Memory B cell (primary cell): Measurements from ENCODE around the gene SLC37A4.
"Not testable (repeated sequence)": the region's sequence is repeated elsewhere in the genome, so short reads cannot be mapped to it uniquely, and the experiment has no call there.

Source experiments
- ATAC-seq: fragments of 150-1000 bp; cut with Tn5 transposase; 2 replicates; pipeline ENCODE4 v1.10.0; 2021; ENCODE audit warnings: low read depth, mild to moderate bottlenecking, moderate library complexity
- DNase-seq, 2 donors: peaks; one replicate each; pipeline ENCODE4 v3.0.0; 2022; ENCODE audit warnings: low spot score in 2 of 2
- H3K27ac Mint-ChIP-seq: one replicate; pipeline ENCODE4 v1.8.0; 2022; ENCODE audit warnings: mild to moderate bottlenecking, moderate library complexity, mixed read lengths
- H3K27me3 Mint-ChIP-seq: one replicate; pipeline ENCODE4 v1.8.0; 2022; ENCODE audit warnings: mixed read lengths
- H3K36me3 Mint-ChIP-seq: one replicate; pipeline ENCODE4 v1.8.0; 2022; ENCODE audit warnings: mild to moderate bottlenecking, mixed read lengths
- H3K4me1 Mint-ChIP-seq: one replicate; pipeline ENCODE4 v1.8.0; 2022; ENCODE audit warnings: mixed read lengths
- H3K4me3 Mint-ChIP-seq: one replicate; pipeline ENCODE4 v1.8.0; 2022; ENCODE audit warnings: mild to moderate bottlenecking, moderate library complexity, mixed read lengths
- H3K9me3 Mint-ChIP-seq: one replicate; pipeline ENCODE4 v1.8.0; 2022; ENCODE audit warnings: mixed read lengths

SLC37A4 gene

DNA sequence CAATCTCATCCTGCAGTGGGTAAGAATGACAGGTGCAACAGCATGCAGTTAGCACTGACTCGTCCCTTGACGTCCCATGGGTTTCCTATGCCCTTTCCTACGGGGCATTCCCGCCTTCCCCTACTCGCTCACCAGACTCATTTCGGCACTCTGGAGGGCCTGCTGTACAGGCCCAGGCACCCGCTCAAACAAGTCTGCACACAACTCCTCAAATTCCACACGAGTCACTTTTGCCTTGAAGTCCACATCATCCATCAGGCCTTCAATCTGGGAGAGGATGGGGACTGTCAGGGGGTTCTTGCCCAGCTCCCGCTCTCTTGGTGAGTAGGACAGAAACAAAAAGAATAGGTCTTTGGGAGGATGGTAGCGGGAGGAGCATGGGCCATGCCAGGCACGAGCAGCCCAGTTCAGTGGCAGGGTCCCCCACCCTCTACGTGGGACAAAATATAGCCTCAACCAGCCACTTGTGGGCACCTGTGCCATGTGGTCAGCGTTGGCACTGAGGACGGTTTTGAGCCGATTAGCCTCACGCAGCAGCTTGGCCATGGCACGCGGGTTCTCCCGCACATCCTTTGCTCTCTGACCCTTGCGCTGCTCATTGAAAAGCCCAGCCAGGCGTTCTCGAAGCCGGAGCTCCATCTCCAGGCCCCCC is 21.6 kb upstream of the SLC37A4 start:
- Mint-ChIP-seq H3K9me3 (no peaks in the 10 kb centered on the region), H3K27me3 (no peaks in the 10 kb centered on the region), H3K4me3 (no peak overlapping the region), H3K36me3 (peaks cover 35% of the 10 kb centered on the region), H3K4me1 (peaks cover 23% of the 10 kb centered on the region), H3K27ac (peak overlapping the region; percentile 3)
- ATAC-seq: no peak
- DNase-seq: no peak

- no peaks in the 10 kb centered on the region for H3K27me3 Mint-ChIP-seq
- peaks cover 38% of the 10 kb centered on the region for H3K36me3 Mint-ChIP-seq
- DNase-seq (peak in 1 of 2 donors; percentile 46), ATAC-seq (peak; percentile 77)
- H3K9me3 Mint-ChIP-seq: no peaks in the 10 kb centered on the region
- peak overlapping the region; percentile 3 for H3K27ac Mint-ChIP-seq
- peaks cover 23% of the 10 kb centered on the region for H3K4me1 Mint-ChIP-seq
- H3K4me3 Mint-ChIP-seq: no peak overlapping the region
Observed at GRCh38 chr11:119051440-119052162, 20.9 kb upstream of the SLC37A4 start.

- Mint-ChIP-seq H3K27ac (no peak overlapping the region), H3K9me3 (no peaks in the 10 kb centered on the region), H3K27me3 (no peaks in the 10 kb centered on the region), H3K4me1 (peaks cover 12% of the 10 kb centered on the region), H3K36me3 (peaks cover 43% of the 10 kb centered on the region), H3K4me3 (no peak overlapping the region)
- DNase-seq: no peak
- no peak for ATAC-seq
Observed at GRCh38 chr11:119049081-119049480, 18.4 kb upstream of the SLC37A4 start.

- peaks cover 12% of the 10 kb centered on the region for H3K4me1 Mint-ChIP-seq
- H3K9me3 Mint-ChIP-seq: no peaks in the 10 kb centered on the region
- H3K27me3 Mint-ChIP-seq: no peaks in the 10 kb centered on the region
- H3K27ac Mint-ChIP-seq: no peak overlapping the region
- ATAC-seq (no peak), DNase-seq (no peak)
- H3K36me3 Mint-ChIP-seq: peaks cover 43% of the 10 kb centered on the region
- H3K4me3 Mint-ChIP-seq: no peak overlapping the region
Observed at GRCh38 chr11:119048644-119049043, 18.0 kb upstream of the SLC37A4 start.

- Mint-ChIP-seq H3K4me1 (peaks cover 7% of the 10 kb centered on the region), H3K9me3 (no peaks in the 10 kb centered on the region), H3K4me3 (no peak overlapping the region), H3K27me3 (no peaks in the 10 kb centered on the region), H3K36me3 (peaks cover 33% of the 10 kb centered on the region), H3K27ac (no peak overlapping the region)
- no peak for ATAC-seq
- DNase-seq: no peak
Observed at GRCh38 chr11:119047205-119047604, 16.5 kb upstream of the SLC37A4 start.

GRCh38 chr11:119046489-119046888 is 15.8 kb upstream of the SLC37A4 start:
- no peak for ATAC-seq
- Mint-ChIP-seq H3K4me1 (peaks cover 3% of the 10 kb centered on the region), H3K27ac (no peak overlapping the region), H3K9me3 (no peaks in the 10 kb centered on the region), H3K36me3 (peaks cover 33% of the 10 kb centered on the region), H3K27me3 (no peaks in the 10 kb centered on the region), H3K4me3 (no peak overlapping the region)
- no peak for DNase-seq

DNA sequence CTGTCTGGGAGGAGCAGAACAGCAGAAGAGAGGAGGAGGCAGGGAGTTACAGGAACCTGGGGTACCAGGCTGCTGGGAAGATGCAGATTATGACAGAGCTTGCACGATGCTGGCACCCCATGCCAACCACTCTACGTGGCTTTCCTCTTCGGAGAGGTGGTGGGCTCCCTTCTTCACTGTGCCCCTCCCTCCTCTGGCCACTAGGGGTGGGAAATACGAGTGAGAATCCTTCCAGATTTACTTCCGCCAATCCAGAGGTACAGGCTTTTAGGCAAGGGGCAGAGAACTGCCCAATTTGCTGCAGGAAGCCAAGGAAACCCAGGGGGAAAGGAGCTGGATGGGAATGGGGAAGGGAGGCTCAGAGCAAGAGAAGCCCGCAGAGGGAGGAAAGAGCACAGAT is 14.0 kb upstream of the SLC37A4 start:
- Mint-ChIP-seq H3K27ac (no peak overlapping the region), H3K27me3 (no peaks in the 10 kb centered on the region), H3K4me3 (no peak overlapping the region), H3K4me1 (no peaks in the 10 kb centered on the region), H3K36me3 (peaks cover 26% of the 10 kb centered on the region), H3K9me3 (no peaks in the 10 kb centered on the region)
- ATAC-seq (no peak), DNase-seq (no peak)

DNA sequence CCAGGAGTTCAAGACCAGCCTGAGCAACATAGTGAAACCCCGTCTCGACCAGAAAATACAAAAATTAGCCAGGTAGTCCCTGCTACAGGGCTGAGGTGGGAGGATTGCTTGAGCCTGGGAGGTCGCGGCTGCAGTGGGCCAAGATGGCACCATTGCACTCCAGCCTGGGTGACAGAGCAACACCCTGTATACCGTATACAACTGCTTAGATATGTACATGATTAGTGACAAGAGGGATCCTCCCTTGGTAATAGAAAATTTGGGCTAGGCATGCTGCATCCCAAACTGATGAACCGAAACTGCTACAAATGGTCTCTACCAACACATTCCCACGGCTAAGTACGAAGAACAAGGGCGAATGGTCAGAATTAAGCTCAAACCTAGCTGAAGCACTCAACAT is 12.2 kb upstream of the SLC37A4 start:
- no peak for DNase-seq
- Mint-ChIP-seq H3K36me3 (peaks cover 13% of the 10 kb centered on the region), H3K27me3 (no peaks in the 10 kb centered on the region), H3K9me3 (no peaks in the 10 kb centered on the region), H3K27ac (no peak overlapping the region), H3K4me3 (no peak overlapping the region), H3K4me1 (peaks cover 3% of the 10 kb centered on the region)
- ATAC-seq: no peak

GRCh38 chr11:119041821-119042514 is 11.3 kb upstream of the SLC37A4 start:
- no peak overlapping the region for H3K4me3 Mint-ChIP-seq
- H3K27me3 Mint-ChIP-seq: no peaks in the 10 kb centered on the region
- H3K9me3 Mint-ChIP-seq: no peaks in the 10 kb centered on the region
- DNase-seq (no peak), ATAC-seq (no peak)
- H3K36me3 Mint-ChIP-seq: peaks cover 8% of the 10 kb centered on the region
- no peak overlapping the region for H3K27ac Mint-ChIP-seq
- H3K4me1 Mint-ChIP-seq: peaks cover 3% of the 10 kb centered on the region

DNA sequence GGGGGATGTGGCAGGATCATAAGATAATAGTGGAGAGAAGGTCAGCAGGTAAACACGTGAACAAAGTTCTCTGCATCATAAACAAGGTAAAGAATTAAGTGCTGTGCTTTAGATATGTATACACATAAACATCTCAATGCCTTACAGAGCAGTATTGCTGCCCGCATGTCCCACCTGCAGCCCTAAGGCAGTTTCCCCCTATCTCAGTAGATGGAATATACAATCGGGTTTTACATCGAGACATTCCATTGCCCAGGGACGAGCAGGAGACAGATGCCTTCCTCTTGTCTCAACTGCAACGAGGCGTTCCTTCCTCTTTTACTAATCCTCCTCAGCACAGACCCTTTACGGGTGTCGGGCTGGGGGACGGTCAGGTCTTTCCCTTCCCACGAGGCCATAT is 8.8 kb upstream of the SLC37A4 start:
- H3K36me3 Mint-ChIP-seq, DNase-seq, ATAC-seq, H3K27me3 Mint-ChIP-seq, H3K4me3 Mint-ChIP-seq, H3K9me3 Mint-ChIP-seq, H3K4me1 Mint-ChIP-seq, H3K27ac Mint-ChIP-seq: not testable (repeated sequence)

DNA sequence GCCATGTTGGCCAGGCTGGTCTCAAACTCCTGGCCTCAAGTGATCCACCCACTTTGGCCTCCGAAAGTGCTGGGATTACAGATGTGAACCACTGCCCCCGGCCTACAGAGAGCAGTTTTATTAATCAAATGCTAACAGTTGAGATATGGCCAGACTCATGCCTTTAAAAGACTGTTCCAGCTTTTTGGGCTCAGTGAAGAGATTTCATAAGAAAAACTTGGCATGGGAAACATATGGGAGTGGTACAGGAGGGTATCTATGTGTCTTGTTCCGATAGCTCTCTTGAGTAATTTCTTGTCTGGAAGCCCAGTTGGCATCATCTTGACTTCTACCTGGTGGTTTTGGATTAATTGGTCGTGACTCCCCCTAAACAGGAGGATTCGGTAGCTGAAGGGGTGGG is 8.2 kb upstream of the SLC37A4 start:
- H3K27ac Mint-ChIP-seq: no peak overlapping the region
- H3K36me3 Mint-ChIP-seq: no peaks in the 10 kb centered on the region
- H3K9me3 Mint-ChIP-seq: no peaks in the 10 kb centered on the region
- DNase-seq (no peak), ATAC-seq (no peak)
- H3K27me3 Mint-ChIP-seq: no peaks in the 10 kb centered on the region
- H3K4me3 Mint-ChIP-seq: no peak overlapping the region
- peaks cover 3% of the 10 kb centered on the region for H3K4me1 Mint-ChIP-seq

DNA sequence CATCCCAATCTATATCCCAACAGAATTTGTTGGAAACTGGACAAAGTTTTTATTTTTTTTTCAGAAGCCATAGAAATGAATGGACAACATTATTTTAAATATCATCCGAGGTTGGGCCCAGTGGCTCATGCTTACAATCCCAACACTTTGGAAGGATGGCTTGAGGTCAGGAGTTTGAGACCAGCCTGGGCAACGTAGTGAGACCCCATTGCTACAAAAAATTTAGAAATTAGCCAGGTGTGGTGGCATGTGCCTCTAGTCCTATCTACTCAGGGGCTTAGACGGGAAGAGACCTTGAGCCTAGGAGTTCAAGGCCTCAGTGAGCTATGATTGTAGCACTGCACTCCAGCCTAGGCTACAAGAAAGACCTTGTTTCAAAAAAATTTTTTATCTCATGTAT is 4.1 kb upstream of the SLC37A4 start:
- peaks cover 4% of the 10 kb centered on the region for H3K4me1 Mint-ChIP-seq
- no peak overlapping the region for H3K4me3 Mint-ChIP-seq
- H3K9me3 Mint-ChIP-seq: no peaks in the 10 kb centered on the region
- H3K36me3 Mint-ChIP-seq: no peaks in the 10 kb centered on the region
- ATAC-seq (no peak), DNase-seq (no peak)
- H3K27me3 Mint-ChIP-seq: no peaks in the 10 kb centered on the region
- no peak overlapping the region for H3K27ac Mint-ChIP-seq

- H3K36me3 Mint-ChIP-seq, H3K27ac Mint-ChIP-seq, ATAC-seq, H3K9me3 Mint-ChIP-seq, DNase-seq, H3K27me3 Mint-ChIP-seq, H3K4me3 Mint-ChIP-seq: not testable (repeated sequence)
- peaks cover 13% of the 10 kb centered on the region for H3K4me1 Mint-ChIP-seq
Observed at GRCh38 chr11:119033421-119033820, 2.7 kb upstream of the SLC37A4 start.

- no peak for ATAC-seq
- Mint-ChIP-seq H3K4me3 (no peak overlapping the region), H3K9me3 (no peaks in the 10 kb centered on the region), H3K27ac (no peak overlapping the region), H3K36me3 (peaks cover 3% of the 10 kb centered on the region), H3K4me1 (peaks cover 17% of the 10 kb centered on the region), H3K27me3 (no peaks in the 10 kb centered on the region)
- no peak for DNase-seq
Observed at GRCh38 chr11:119031912-119032280, 1.2 kb upstream of the SLC37A4 start.
